ENCODE data around the gene RARRES1. TPM values are rescaled to one million over a fixed set of nuclear protein-coding genes. Genes with fewer than 3 reads are reported as not detected.

The RARRES1 gene
- total and polyA plus RNA-seq, 2 experiments from 2014 or later: 1.2 to 1.7 TPM

DNA sequence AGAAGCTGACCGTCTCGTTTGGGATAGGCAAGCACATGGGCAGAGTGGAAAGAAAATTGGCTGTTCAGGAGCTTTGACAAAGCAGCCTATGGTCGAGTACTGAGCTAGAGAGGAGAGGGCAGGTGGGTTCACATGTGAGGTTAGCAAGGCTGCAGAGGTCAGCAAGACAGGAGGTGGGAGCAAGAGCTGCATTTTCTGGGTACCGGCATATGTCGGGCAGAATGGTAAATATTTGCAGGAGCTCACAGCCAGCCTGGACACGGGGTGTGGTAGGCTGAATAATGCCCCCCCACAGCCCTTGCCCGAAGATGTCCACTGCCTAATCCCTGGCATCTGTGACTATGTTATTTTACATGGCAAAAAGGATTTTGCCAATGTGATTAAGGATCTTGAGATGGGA, 8.3 kb downstream of the RARRES1 start:
- TF ChIP-seq EZH2phosphoT487 (IDR thresholded peaks at IDR 0.05; ENCODE audit: insufficient read depth, low read depth): no peak
- no peak for TF ChIP-seq EZH2 (IDR thresholded peaks at IDR 0.05; ENCODE audit: insufficient read depth, poor library complexity, severe bottlenecking)
- H3K4me2 ChIP-seq (ENCODE audit: unreplicated experiment): no peak overlapping the region
- no peaks in the 10 kb centered on the region for H3K27me3 ChIP-seq (replicated peaks; ENCODE audit: insufficient read depth)
- no peaks in the 10 kb centered on the region for H4K20me1 ChIP-seq (ENCODE audit: insufficient read depth)
- no peak overlapping the region for H3K27ac ChIP-seq
- peaks cover 32% of the 10 kb centered on the region for H3F3A ChIP-seq (ENCODE audit: insufficient read depth)
- H3K36me3 ChIP-seq (ENCODE audit: low read depth): no peaks in the 10 kb centered on the region
- no peak overlapping the region for H2AFZ ChIP-seq
- H3K9me2 ChIP-seq (ENCODE audit: insufficient read depth): no peaks in the 10 kb centered on the region
- no peaks in the 10 kb centered on the region for H3K9me3 ChIP-seq (ENCODE audit: low read depth)
- 96 to 97% methylated on average over 7 of the region's 7 CpGs for WGBS, 2 experiments (ENCODE audit: low coverage in 1 of 2, low lambda C conversion rate in 2 of 2, missing lambda C conversion rate in 2 of 2)
- H3K79me2 ChIP-seq (ENCODE audit: insufficient read depth): no peaks in the 10 kb centered on the region
- no peak overlapping the region for H3K4me3 ChIP-seq
- no peak for DNase-seq
- H3K4me1 ChIP-seq (ENCODE audit: insufficient read depth): peaks cover 41% of the 10 kb centered on the region
- in situ Hi-C loops (cut with MboI): no loop called here
- H3K9ac ChIP-seq: no peak overlapping the region

DNA sequence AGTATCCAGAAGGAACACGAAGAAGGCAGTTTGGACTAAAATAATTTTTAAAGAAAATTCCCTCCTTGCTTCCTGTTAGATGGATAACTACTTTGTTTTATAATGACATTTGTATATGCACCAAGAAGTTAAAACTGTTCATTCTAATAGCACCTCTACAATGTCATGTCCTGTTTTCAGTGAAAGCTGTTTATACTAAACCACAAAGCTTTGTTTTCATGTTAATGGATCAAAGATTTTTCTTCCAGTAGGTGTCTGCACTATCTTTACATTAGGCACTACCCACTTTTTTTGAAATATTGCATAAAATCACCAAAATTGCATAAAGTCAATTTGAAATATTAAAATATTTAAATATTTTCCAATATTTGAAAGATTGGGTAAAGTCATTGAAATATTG, 10.1 kb downstream of the RARRES1 start:
- Histone ChIP-seq H3K4me3 (no peak overlapping the region), H3K4me1 (ENCODE audit: insufficient read depth) (peaks cover 56% of the 10 kb centered on the region), H3K27ac (peak overlapping the region; percentile 54; the same call in 1 of the 2 replicates), H2AFZ (no peak overlapping the region), H3K27me3 (replicated peaks; ENCODE audit: insufficient read depth) (no peaks in the 10 kb centered on the region), H3K9me2 (ENCODE audit: insufficient read depth) (no peaks in the 10 kb centered on the region), H3F3A (ENCODE audit: insufficient read depth) (peaks cover 40% of the 10 kb centered on the region), H3K9me3 (ENCODE audit: low read depth) (no peaks in the 10 kb centered on the region), H3K4me2 (ENCODE audit: unreplicated experiment) (no peak overlapping the region), H4K20me1 (ENCODE audit: insufficient read depth) (no peaks in the 10 kb centered on the region), H3K79me2 (ENCODE audit: insufficient read depth) (no peaks in the 10 kb centered on the region), H3K9ac (no peak overlapping the region), H3K36me3 (ENCODE audit: low read depth) (no peaks in the 10 kb centered on the region)
- in situ Hi-C loops (cut with MboI): no loop called here
- 93 to 100% methylated on average over 1 of the region's 1 CpG for WGBS, 2 experiments (ENCODE audit: low coverage in 1 of 2, low lambda C conversion rate in 2 of 2, missing lambda C conversion rate in 2 of 2)
- DNase-seq: no peak
- TF ChIP-seq EZH2 (IDR thresholded peaks at IDR 0.05; ENCODE audit: insufficient read depth, poor library complexity, severe bottlenecking): no peak
- no peak for TF ChIP-seq EZH2phosphoT487 (IDR thresholded peaks at IDR 0.05; ENCODE audit: insufficient read depth, low read depth)

DNA sequence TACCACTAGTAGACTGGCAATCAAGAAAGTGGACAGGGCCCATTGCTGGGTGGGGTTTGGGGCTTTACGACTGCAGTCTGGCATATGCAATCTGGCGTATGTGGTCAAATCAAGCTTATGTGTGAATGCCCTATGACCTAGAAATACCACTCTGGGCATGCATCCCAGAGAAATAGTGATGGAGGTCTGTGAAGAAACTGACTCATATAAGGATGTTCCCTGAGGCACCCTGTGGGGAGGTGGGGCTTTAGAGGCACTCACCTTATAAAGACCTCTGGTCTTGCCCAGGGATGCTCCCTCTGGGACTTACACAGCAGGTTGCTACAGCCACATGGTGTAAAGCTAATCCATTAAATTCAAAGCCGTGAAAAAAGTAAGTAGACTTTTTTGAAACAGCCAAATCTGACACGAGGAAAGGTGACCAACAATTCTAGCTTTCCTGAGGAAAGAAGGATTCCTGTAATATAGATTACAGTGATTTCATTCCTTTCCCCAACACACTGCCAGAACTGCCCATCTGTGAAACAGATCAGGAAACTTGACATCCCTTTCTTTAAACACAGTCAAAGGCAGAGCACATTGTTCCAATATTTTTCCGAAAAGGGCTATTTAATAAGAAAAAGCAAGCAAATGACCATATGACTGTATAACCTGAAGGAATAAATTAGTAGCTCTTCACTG, 13.6 kb downstream of the RARRES1 start:
- no peak overlapping the region for H2AFZ ChIP-seq
- no peak overlapping the region for H3K9ac ChIP-seq
- H3K27ac ChIP-seq: peak overlapping the region; percentile 41; the same call in 1 of the 2 replicates
- no peak overlapping the region for H3K4me3 ChIP-seq
- H3K9me2 ChIP-seq (ENCODE audit: insufficient read depth): no peaks in the 10 kb centered on the region
- H3F3A ChIP-seq (ENCODE audit: insufficient read depth): peaks cover 17% of the 10 kb centered on the region
- no peak for TF ChIP-seq EZH2 (IDR thresholded peaks at IDR 0.05; ENCODE audit: insufficient read depth, poor library complexity, severe bottlenecking)
- TF ChIP-seq EZH2phosphoT487 (IDR thresholded peaks at IDR 0.05; ENCODE audit: insufficient read depth, low read depth): peak; percentile 82; the same call in 1 of the 2 replicates
- no peaks in the 10 kb centered on the region for H3K27me3 ChIP-seq (replicated peaks; ENCODE audit: insufficient read depth)
- H3K9me3 ChIP-seq (ENCODE audit: low read depth): no peaks in the 10 kb centered on the region
- H3K36me3 ChIP-seq (ENCODE audit: low read depth): no peaks in the 10 kb centered on the region
- H4K20me1 ChIP-seq (ENCODE audit: insufficient read depth): no peaks in the 10 kb centered on the region
- peak; percentile 84 for DNase-seq
- H3K4me2 ChIP-seq (ENCODE audit: unreplicated experiment): no peak overlapping the region
- peaks cover 40% of the 10 kb centered on the region for H3K4me1 ChIP-seq (ENCODE audit: insufficient read depth)
- H3K79me2 ChIP-seq (ENCODE audit: insufficient read depth): no peaks in the 10 kb centered on the region
- in situ Hi-C loops (cut with MboI): no loop called here
- 48 to 53% methylated on average over 5 of the region's 5 CpGs for WGBS, 2 experiments (ENCODE audit: low coverage in 1 of 2, low lambda C conversion rate in 2 of 2, missing lambda C conversion rate in 2 of 2)

DNA sequence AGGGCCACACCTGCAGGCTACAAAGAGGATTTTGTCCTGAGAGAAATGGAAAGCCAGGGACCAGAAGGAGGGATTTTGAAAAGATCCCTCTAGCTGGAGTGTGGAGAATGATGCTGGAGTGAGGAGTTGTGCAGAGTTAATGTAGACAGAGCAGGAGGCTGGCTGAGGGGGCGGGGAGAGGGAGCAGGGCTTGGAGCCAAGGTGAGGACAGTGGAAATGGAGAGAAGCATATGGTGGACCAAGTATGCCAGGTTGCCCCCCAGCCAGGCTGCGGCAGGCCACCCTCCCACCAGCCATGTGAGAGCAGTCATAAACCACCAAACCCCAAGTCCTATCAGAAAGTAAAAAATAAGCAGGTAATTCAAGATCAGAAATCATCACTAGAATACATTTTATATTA, 14.7 kb downstream of the RARRES1 start:
- H3K9me2 ChIP-seq (ENCODE audit: insufficient read depth): no peaks in the 10 kb centered on the region
- H3K4me2 ChIP-seq (ENCODE audit: unreplicated experiment): no peak overlapping the region
- no peaks in the 10 kb centered on the region for H3K9me3 ChIP-seq (ENCODE audit: low read depth)
- no peak overlapping the region for H2AFZ ChIP-seq
- WGBS, 2 experiments (ENCODE audit: low coverage in 1 of 2, low lambda C conversion rate in 2 of 2, missing lambda C conversion rate in 2 of 2): 93 to 100% methylated on average over 2 of the region's 2 CpGs
- no peaks in the 10 kb centered on the region for H4K20me1 ChIP-seq (ENCODE audit: insufficient read depth)
- H3K27ac ChIP-seq: no peak overlapping the region
- H3K4me3 ChIP-seq: no peak overlapping the region
- H3K4me1 ChIP-seq (ENCODE audit: insufficient read depth): peaks cover 41% of the 10 kb centered on the region
- H3K36me3 ChIP-seq (ENCODE audit: low read depth): no peaks in the 10 kb centered on the region
- H3F3A ChIP-seq (ENCODE audit: insufficient read depth): peaks cover 13% of the 10 kb centered on the region; the same call in 1 of the 2 replicates
- H3K79me2 ChIP-seq (ENCODE audit: insufficient read depth): no peaks in the 10 kb centered on the region
- TF ChIP-seq EZH2 (IDR thresholded peaks at IDR 0.05; ENCODE audit: insufficient read depth, poor library complexity, severe bottlenecking): no peak
- TF ChIP-seq EZH2phosphoT487 (IDR thresholded peaks at IDR 0.05; ENCODE audit: insufficient read depth, low read depth): no peak
- DNase-seq: no peak
- no peak overlapping the region for H3K9ac ChIP-seq
- in situ Hi-C loops (cut with MboI): no loop called here
- H3K27me3 ChIP-seq (replicated peaks; ENCODE audit: insufficient read depth): no peaks in the 10 kb centered on the region

Measured in GM23248 (cell line).